Gastrocnemius medialis (tissue), 4 donors: ENCODE data around the gene AMN1. TPM values are rescaled to one million over a fixed set of nuclear protein-coding genes. Genes with fewer than 3 reads are reported as not detected.
A peak's percentile ranks its signal among the peaks of the same experiment; 100 is the strongest.
"Not testable (repeated sequence)": the region's sequence is repeated elsewhere in the genome, so short reads cannot be mapped to it uniquely, and the experiment has no call there.

Experiments
- ATAC-seq, 2 donors: fragments of 150-250 bp; one replicate each; pipeline ENCODE4 v1.9.1; 2016
- DNase-seq, 2 donors: peaks; one replicate each; pipeline ENCODE4 v3.0.0-alpha.2; 2019
- H3K27ac ChIP-seq, 4 donors: fragments of 200-600 bp; sonication (generic); 1 replicate in 1 of 4; 2 replicates in 3 of 4; pipeline ENCODE4 v1.5.1; 2016 to 2018; ENCODE audit warnings: mild to moderate bottlenecking in 2 of 4, moderate library complexity in 1 of 4
- H3K27me3 ChIP-seq, 3 donors: fragments of 200-600 bp; sonication (generic) in 2 of 3; 1 replicate in 1 of 3; 2 replicates in 2 of 3; pipeline versions ENCODE4 v1.5.1 to v1.6.0; 2016 to 2019; ENCODE audit warnings: mild to moderate bottlenecking in 1 of 3, moderate library complexity in 1 of 3
- H3K36me3 ChIP-seq, 2 donors: fragments of 200-600 bp; sonication (generic) in 1 of 2; one replicate each; pipeline ENCODE4 v1.5.1; 2017 to 2018
- H3K4me1 ChIP-seq, 2 donors: fragments of 200-600 bp; sonication (generic) in 1 of 2; one replicate each; pipeline ENCODE4 v1.5.1; 2016 to 2017; ENCODE audit warnings: mild to moderate bottlenecking in 2 of 2
- H3K4me3 ChIP-seq, 4 donors: fragments of 200-600 bp; sonication (generic) in 3 of 4; 1 replicate in 1 of 4; 2 replicates in 3 of 4; pipeline ENCODE4 v1.5.1; 2016 to 2019; ENCODE audit warnings: mild to moderate bottlenecking in 2 of 4
- H3K9me3 ChIP-seq, 3 donors: fragments of 200-600 bp; sonication (generic) in 2 of 3; 1 replicate in 1 of 3; 2 replicates in 2 of 3; pipeline ENCODE4 v1.5.1; 2016 to 2019
- CTCF ChIP-seq, 5 experiments: fragments of 450-650 bp in 3 of 5; fragments of 200-600 bp in 2 of 5; sonication (generic) in 2 of 5; IDR thresholded peaks in 4 of 5; conservative IDR thresholded peaks in 1 of 5; 1 replicate in 4 of 5; 2 replicates in 1 of 5; pipeline ENCODE4 v1.5.1; 2016 to 2019; ENCODE audit warnings: antibody characterized with exemption in 5 of 5, mild to moderate bottlenecking in 3 of 5, moderate library complexity in 3 of 5
- POLR2A ChIP-seq, 2 donors: fragments of 450-650 bp; IDR thresholded peaks; one replicate each; pipeline ENCODE4 v1.6.1; 2017; ENCODE audit warnings: antibody characterized with exemption in 2 of 2, mild to moderate bottlenecking in 2 of 2, moderate library complexity in 2 of 2
- in situ Hi-C, 4 donors: fragments of 200-750 bp; cut with MboI; loops; one replicate each; pipeline versions ENCODE4 v1.15.0 to v1.8.0; 2017; ENCODE audit warnings: low sequenced_read_pairs in 4 of 4
- intact Hi-C: fragments of 100-400 bp; cut with DNase I; formaldehyde crosslinking; loops from one replicate; pipeline ENCODE4 v1.15.1; 2023; ENCODE audit warnings: low total_unique reads
- total RNA-seq, 4 donors: library from RNA; depleted of rRNA; stranded (reverse); fragments of >200 nt; gene quantifications; one replicate each; pipeline versions ENCODE4 v1.1.0 to v1.2.3, GENCODE V29; 2016

AMN1 gene
- total RNA-seq, 4 donors from 2014 or later: 14.9 to 27.2 (median 18.6) TPM

- no peak for TF ChIP-seq CTCF (IDR thresholded peaks at IDR 0.05 in 4 of 5, conservative IDR thresholded peaks at IDR 0.05 in 1 of 5)
- no peak for TF ChIP-seq POLR2A (IDR thresholded peaks at IDR 0.05)
- Histone ChIP-seq H3K9me3 (peaks cover 0 to 10% (median 0%) of the 10 kb centered on the region in 3 donors), H3K4me1 (peaks cover 0 to 9% of the 10 kb centered on the region in 2 donors), H3K4me3 (no peak overlapping the region), H3K36me3 (no peaks in the 10 kb centered on the region), H3K27me3 (no peaks in the 10 kb centered on the region), H3K27ac (peak overlapping the region; percentile 52 to 69 (median 62))
- intact Hi-C loops (no loop called here), in situ Hi-C loops (no loop called here)
- peak; percentile 81 to 87 for ATAC-seq
- peak; percentile 44 to 46 for DNase-seq
Observed at GRCh38 chr12:31749024-31749704, 20.3 kb upstream of the AMN1 start.

GRCh38 chr12:31745242-31745641 lies 16.4 kb upstream of the AMN1 start:
- in situ Hi-C loops: no loop called here
- peaks cover 0 to 10% (median 0%) of the 10 kb centered on the region in 3 donors for H3K9me3 ChIP-seq

GRCh38 chr12:31744363-31744762 lies 15.5 kb upstream of the AMN1 start:
- H3K4me3 ChIP-seq, ATAC-seq, in situ Hi-C loops, intact Hi-C loops, DNase-seq, H3K36me3 ChIP-seq, H3K9me3 ChIP-seq, H3K27ac ChIP-seq, H3K27me3 ChIP-seq, H3K4me1 ChIP-seq: not testable (repeated sequence)

More at GRCh38 chr12:31745242-31745641, 16.4 kb upstream of the AMN1 start:
- Histone ChIP-seq H3K27ac (no peak overlapping the region), H3K36me3 (no peaks in the 10 kb centered on the region), H3K4me3 (no peak overlapping the region), H3K4me1 (peaks cover 0 to 9% of the 10 kb centered on the region in 2 donors), H3K27me3 (no peaks in the 10 kb centered on the region)
- ATAC-seq (no peak), DNase-seq (no peak)
- TF ChIP-seq CTCF (IDR thresholded peaks at IDR 0.05 in 4 of 5, conservative IDR thresholded peaks at IDR 0.05 in 1 of 5): no peak
- no peak for TF ChIP-seq POLR2A (IDR thresholded peaks at IDR 0.05)
- intact Hi-C loops: no loop called here

GRCh38 chr12:31742891-31743290 lies 14.1 kb upstream of the AMN1 start:
- H3K36me3 ChIP-seq: no peaks in the 10 kb centered on the region
- in situ Hi-C loops: no loop called here
- intact Hi-C loops: no loop called here
- H3K4me1 ChIP-seq: peaks cover 0 to 9% of the 10 kb centered on the region in 2 donors
- no peak overlapping the region for H3K27ac ChIP-seq
- no peak overlapping the region for H3K4me3 ChIP-seq
- H3K9me3 ChIP-seq: no peaks in the 10 kb centered on the region
- no peaks in the 10 kb centered on the region for H3K27me3 ChIP-seq
- no peak for ATAC-seq
- no peak for DNase-seq
- TF ChIP-seq CTCF (IDR thresholded peaks at IDR 0.05 in 4 of 5, conservative IDR thresholded peaks at IDR 0.05 in 1 of 5) (no peak), POLR2A (IDR thresholded peaks at IDR 0.05) (no peak)

GRCh38 chr12:31740628-31741027 lies 11.8 kb upstream of the AMN1 start:
- DNase-seq (no peak), ATAC-seq (no peak)
- H3K4me3 ChIP-seq: no peak overlapping the region
- no peaks in the 10 kb centered on the region for H3K4me1 ChIP-seq
- no peaks in the 10 kb centered on the region for H3K27me3 ChIP-seq
- intact Hi-C loops: no loop called here
- no peaks in the 10 kb centered on the region for H3K9me3 ChIP-seq
- no peaks in the 10 kb centered on the region for H3K36me3 ChIP-seq
- in situ Hi-C loops: no loop called here
- H3K27ac ChIP-seq: no peak overlapping the region
- TF ChIP-seq CTCF (IDR thresholded peaks at IDR 0.05 in 4 of 5, conservative IDR thresholded peaks at IDR 0.05 in 1 of 5) (no peak), POLR2A (IDR thresholded peaks at IDR 0.05) (no peak)
